Skeletal muscle tissue (tissue), 4 donors: ENCODE data around the gene TMEM270. TPM values are rescaled to one million over a fixed set of nuclear protein-coding genes. Genes with fewer than 3 reads are reported as not detected.

Experiments
- H3K27ac ChIP-seq: one replicate; pipeline ENCODE4 v1.7.0; 2013; ENCODE audit warnings: mild to moderate bottlenecking, low read depth, low read length, inconsistent platforms
- H3K27me3 ChIP-seq, 3 donors: one replicate each; pipeline ENCODE4 v1.7.0; 2013; ENCODE audit warnings: low read length in 3 of 3; ENCODE audit not compliant: control insufficient read depth in 3 of 3, insufficient read depth in 3 of 3
- H3K36me3 ChIP-seq, 3 donors: one replicate each; pipeline ENCODE4 v1.7.0; 2013; ENCODE audit warnings: low read length in 3 of 3; ENCODE audit not compliant: control insufficient read depth in 3 of 3, insufficient read depth in 3 of 3
- H3K4me1 ChIP-seq, 3 donors: one replicate each; pipeline ENCODE4 v1.7.0; 2013; ENCODE audit warnings: low read length in 3 of 3, mild to moderate bottlenecking in 3 of 3; ENCODE audit not compliant: control insufficient read depth in 3 of 3, insufficient read depth in 3 of 3
- H3K4me3 ChIP-seq, 3 donors: one replicate each; pipeline ENCODE4 v1.7.0; 2013; ENCODE audit warnings: low read length in 3 of 3
- H3K9ac ChIP-seq, 3 donors: one replicate each; pipeline ENCODE4 v1.7.0; 2013; ENCODE audit warnings: low read length in 3 of 3, mild to moderate bottlenecking in 3 of 3, moderate library complexity in 2 of 3, low read depth in 1 of 3
- H3K9me3 ChIP-seq, 3 donors: one replicate each; pipeline ENCODE4 v1.7.0; 2013; ENCODE audit warnings: low read length in 3 of 3; ENCODE audit not compliant: control insufficient read depth in 3 of 3
- total RNA-seq: library from RNA; depleted of rRNA; stranded (reverse); fragments of >200 nt; gene quantifications from one replicate; pipeline ENCODE4 v1.2.3, GENCODE V29; 2014
- donor health status: Osteomylitis.

TMEM270 gene
- total RNA-seq, 1 donor from 2014 or later, result not detected

- H3K36me3 ChIP-seq, result no peaks in the 10 kb centered on the region
- no peak overlapping the region for H3K27ac ChIP-seq
- H3K27me3 ChIP-seq, result no peaks in the 10 kb centered on the region
- peaks cover 6 to 12% (median 8%) of the 10 kb centered on the region in 3 donors for H3K4me1 ChIP-seq
- H3K4me3 ChIP-seq, result no peak overlapping the region
- H3K9ac ChIP-seq, result no peak overlapping the region
- no peaks in the 10 kb centered on the region for H3K9me3 ChIP-seq
Measured at GRCh38 chr7:73904219-73905137, 43.5 kb downstream of the TMEM270 start.

- Histone ChIP-seq H3K27me3 (no peaks in the 10 kb centered on the region), H3K9ac (no peak overlapping the region), H3K27ac (no peak overlapping the region), H3K9me3 (no peaks in the 10 kb centered on the region), H3K4me3 (no peak overlapping the region), H3K36me3 (no peaks in the 10 kb centered on the region), H3K4me1 (peaks cover under 1 to 4% (median 3%) of the 10 kb centered on the region in 3 donors)
Measured at GRCh38 chr7:73905360-73905759, 44.4 kb downstream of the TMEM270 start.

GRCh38 chr7:73906874-73907273, 45.9 kb downstream of the TMEM270 start:
- H3K9ac ChIP-seq, result no peak overlapping the region
- H3K4me1 ChIP-seq, result peaks cover 0 to 2% (median 0%) of the 10 kb centered on the region in 3 donors
- no peaks in the 10 kb centered on the region for H3K27me3 ChIP-seq
- H3K9me3 ChIP-seq, result no peaks in the 10 kb centered on the region
- no peak overlapping the region for H3K4me3 ChIP-seq
- H3K27ac ChIP-seq, result no peak overlapping the region
- no peaks in the 10 kb centered on the region for H3K36me3 ChIP-seq

- H3K36me3 ChIP-seq, result no peaks in the 10 kb centered on the region
- no peaks in the 10 kb centered on the region for H3K9me3 ChIP-seq
- H3K4me1 ChIP-seq, result peaks cover 0 to 2% (median 0%) of the 10 kb centered on the region in 3 donors
- no peak overlapping the region for H3K27ac ChIP-seq
- no peaks in the 10 kb centered on the region for H3K27me3 ChIP-seq
- no peak overlapping the region for H3K9ac ChIP-seq
- no peak overlapping the region for H3K4me3 ChIP-seq
Measured at GRCh38 chr7:73907554-73908122, 46.7 kb downstream of the TMEM270 start.

GRCh38 chr7:73908123-73908611, 47.2 kb downstream of the TMEM270 start:
- Histone ChIP-seq H3K9ac (no peak overlapping the region), H3K27me3 (no peaks in the 10 kb centered on the region), H3K27ac (no peak overlapping the region), H3K4me1 (peaks cover 0 to 2% (median 0%) of the 10 kb centered on the region in 3 donors), H3K4me3 (no peak overlapping the region), H3K36me3 (no peaks in the 10 kb centered on the region), H3K9me3 (no peaks in the 10 kb centered on the region)

GRCh38 chr7:73909051-73909941, 48.3 kb downstream of the TMEM270 start:
- Histone ChIP-seq H3K4me3 (no peak overlapping the region), H3K27ac (no peak overlapping the region), H3K9me3 (no peaks in the 10 kb centered on the region), H3K36me3 (no peaks in the 10 kb centered on the region), H3K4me1 (peaks cover 0 to 2% (median 0%) of the 10 kb centered on the region in 3 donors), H3K27me3 (no peaks in the 10 kb centered on the region), H3K9ac (no peak overlapping the region)

GRCh38 chr7:73909996-73910395, 49.0 kb downstream of the TMEM270 start:
- H3K4me1 ChIP-seq, result peaks cover 0 to 2% (median 0%) of the 10 kb centered on the region in 3 donors
- no peaks in the 10 kb centered on the region for H3K27me3 ChIP-seq
- no peak overlapping the region for H3K27ac ChIP-seq
- no peak overlapping the region for H3K9ac ChIP-seq
- no peaks in the 10 kb centered on the region for H3K36me3 ChIP-seq
- no peaks in the 10 kb centered on the region for H3K9me3 ChIP-seq
- H3K4me3 ChIP-seq, result no peak overlapping the region

- H3K27me3 ChIP-seq, result peaks cover 0 to 4% (median 0%) of the 10 kb centered on the region in 3 donors
- H3K27ac ChIP-seq, result no peak overlapping the region
- no peaks in the 10 kb centered on the region for H3K9me3 ChIP-seq
- H3K4me1 ChIP-seq, result peaks cover 0 to 2% (median 0%) of the 10 kb centered on the region in 3 donors
- no peaks in the 10 kb centered on the region for H3K36me3 ChIP-seq
- H3K9ac ChIP-seq, result no peak overlapping the region
- H3K4me3 ChIP-seq, result no peak overlapping the region
Measured at GRCh38 chr7:73912223-73912622, 51.3 kb downstream of the TMEM270 start.
